Neural cell (in vitro differentiated cells): Measurements from ENCODE around the gene NHSL2. TPM values are rescaled to one million over a fixed set of nuclear protein-coding genes. Genes with fewer than 3 reads are reported as not detected.

Experiments
- H2AFZ ChIP-seq: fragments of 200-600, 300-800 bp; sonication (generic), shearing (Covaris generic); 2 replicates; pipeline ENCODE4 v1.6.0; 2014; ENCODE audit warnings: low read depth, mild to moderate bottlenecking, antibody characterized with exemption, low read length, moderate library complexity
- H3F3A ChIP-seq: fragments of 200-600 bp; shearing (Covaris generic); 2 replicates; pipeline ENCODE4 v1.6.1; 2016; ENCODE audit warnings: mild to moderate bottlenecking, moderate library complexity, mixed read lengths, antibody characterized with exemption, low read length; ENCODE audit not compliant: insufficient read depth, poor library complexity, severe bottlenecking
- H3K27ac ChIP-seq: fragments of 200-600, 300-800 bp; sonication (generic), shearing (Covaris generic); 2 replicates; pipeline ENCODE4 v1.5.1; 2014; ENCODE audit warnings: mild to moderate bottlenecking, low read length, moderate library complexity
- H3K27me3 ChIP-seq: fragments of 300-800, 200-600 bp; sonication (generic), shearing (Covaris generic); 2 replicates; pipeline ENCODE4 v1.6.0; 2014; ENCODE audit warnings: mild to moderate bottlenecking, low read depth, low read length, moderate library complexity; ENCODE audit not compliant: insufficient read depth
- H3K36me3 ChIP-seq: fragments of 300-800, 200-600 bp; sonication (generic), shearing (Covaris generic); 2 replicates; pipeline ENCODE4 v1.5.1; 2014; ENCODE audit warnings: mild to moderate bottlenecking, antibody characterized with exemption, low read length, moderate library complexity; ENCODE audit not compliant: insufficient read depth
- H3K4me2 ChIP-seq: fragments of 300-800, 200-600 bp; sonication (generic), shearing (Covaris generic); 2 replicates; pipeline ENCODE4 v1.6.0; 2014; ENCODE audit warnings: mild to moderate bottlenecking, low read length
- H3K4me3 ChIP-seq: fragments of 300-800, 200-600 bp; sonication (generic), shearing (Covaris generic); 2 replicates; pipeline ENCODE4 v1.5.1; 2014; ENCODE audit warnings: mild to moderate bottlenecking, low read length, moderate library complexity
- H3K79me2 ChIP-seq: fragments of 200-600 bp; shearing (Covaris generic); replicated peaks from 2 replicates; pipeline ENCODE4 v1.6.0; 2014; ENCODE audit warnings: mild to moderate bottlenecking, low read length, moderate library complexity; ENCODE audit not compliant: insufficient read depth
- H3K9ac ChIP-seq: fragments of 300-800, 200-600 bp; sonication (generic), shearing (Covaris generic); 2 replicates; pipeline ENCODE4 v1.6.1; 2016; ENCODE audit warnings: mild to moderate bottlenecking, low read length, mixed read lengths
- H3K9me2 ChIP-seq: fragments of 200-600 bp; shearing (Covaris generic); 2 replicates; pipeline ENCODE4 v1.6.1; 2016; ENCODE audit warnings: mild to moderate bottlenecking, low read length, mixed read lengths; ENCODE audit not compliant: insufficient read depth
- H3K9me3 ChIP-seq: fragments of 200-600, 300-800 bp; sonication (generic), shearing (Covaris generic); 2 replicates; pipeline ENCODE4 v1.6.1; 2016; ENCODE audit warnings: mild to moderate bottlenecking, mixed run types, low read length, moderate library complexity, mixed read lengths
- H4K20me1 ChIP-seq: fragments of 200-600 bp; shearing (Covaris generic); 2 replicates; pipeline ENCODE4 v1.6.1; 2016; ENCODE audit warnings: mild to moderate bottlenecking, mixed run types; ENCODE audit not compliant: insufficient read depth
- CTCF ChIP-seq: fragments of 450-650 bp; IDR thresholded peaks from 2 replicates; pipeline ENCODE4 v1.5.1; 2014; ENCODE audit warnings: antibody characterized with exemption, mild to moderate bottlenecking, moderate library complexity; ENCODE audit not compliant: poor library complexity, severe bottlenecking
- EP300 ChIP-seq: fragments of 450-650 bp; conservative IDR thresholded peaks from 2 replicates; pipeline ENCODE4 v1.6.1; 2014; ENCODE audit warnings: antibody characterized with exemption, mild to moderate bottlenecking, moderate library complexity; ENCODE audit not compliant: poor library complexity, severe bottlenecking
- EZH2 ChIP-seq: fragments of 200-600, 300-800 bp; shearing (Covaris generic), sonication (generic); IDR thresholded peaks from 2 replicates; pipeline ENCODE4 v1.6.1; 2014; ENCODE audit warnings: antibody characterized with exemption, low read length, borderline replicate concordance, mild to moderate bottlenecking; ENCODE audit not compliant: insufficient read depth, poor library complexity, severe bottlenecking
- MXI1 ChIP-seq: fragments of 450-650 bp; conservative IDR thresholded peaks from 2 replicates; pipeline ENCODE4 v1.6.1; 2014; ENCODE audit warnings: antibody characterized with exemption, mild to moderate bottlenecking; ENCODE audit not compliant: poor library complexity, severe bottlenecking
- POLR2AphosphoS5 ChIP-seq: IDR thresholded peaks from 2 replicates; pipeline ENCODE4 v1.6.1; 2012
- RAD21 ChIP-seq: fragments of 450-650 bp; conservative IDR thresholded peaks from 2 replicates; pipeline ENCODE4 v1.6.1; 2014; ENCODE audit warnings: antibody characterized with exemption, mild to moderate bottlenecking, moderate library complexity
- REST ChIP-seq: IDR thresholded peaks from 2 replicates; pipeline ENCODE4 v1.6.1; 2012; ENCODE audit warnings: borderline replicate concordance
- SMC3 ChIP-seq: fragments of 450-650 bp; conservative IDR thresholded peaks from 2 replicates; pipeline ENCODE4 v1.6.1; 2014; ENCODE audit warnings: antibody characterized with exemption, mild to moderate bottlenecking, moderate library complexity; ENCODE audit not compliant: poor library complexity
- TAF1 ChIP-seq: IDR thresholded peaks from 2 replicates; pipeline ENCODE4 v1.6.1; 2012; ENCODE audit warnings: low read depth
- polyA plus RNA-seq: library from polyadenylated mRNA; depleted of rRNA; stranded (reverse); fragments of >200 nt; gene quantifications from 2 replicates; pipeline ENCODE4 v1.2.3, GENCODE V29; 2014

The NHSL2 gene
- polyA plus RNA-seq, 1 donor from 2014 or later: 0.87 TPM

- no peaks in the 10 kb centered on the region for H3K9me2 ChIP-seq
- no peaks in the 10 kb centered on the region for H3K9me3 ChIP-seq
- no peaks in the 10 kb centered on the region for H3F3A ChIP-seq
- H2AFZ ChIP-seq: no peak overlapping the region
- H3K27me3 ChIP-seq: no peaks in the 10 kb centered on the region
- no peaks in the 10 kb centered on the region for H3K36me3 ChIP-seq
- no peak overlapping the region for H3K9ac ChIP-seq
- no peaks in the 10 kb centered on the region for H3K79me2 ChIP-seq
- H3K27ac ChIP-seq: no peak overlapping the region
- no peaks in the 10 kb centered on the region for H4K20me1 ChIP-seq
- TF ChIP-seq POLR2AphosphoS5: no peak
- TF ChIP-seq REST: no peak
- no peak for TF ChIP-seq CTCF
- TF ChIP-seq MXI1: no peak
- no peak for TF ChIP-seq RAD21
- no peak for TF ChIP-seq EP300
- no peak for TF ChIP-seq EZH2
- no peak for TF ChIP-seq TAF1
- TF ChIP-seq SMC3: no peak
- H3K4me2 ChIP-seq: no peak overlapping the region
- no peak overlapping the region for H3K4me3 ChIP-seq
Measured at GRCh38 chrX:72071213-72071612, 160.6 kb downstream of the NHSL2 start.

- Histone ChIP-seq H3K4me3 (no peak overlapping the region), H3K9me3 (no peaks in the 10 kb centered on the region), H3K9ac (no peak overlapping the region), H4K20me1 (no peaks in the 10 kb centered on the region), H3K79me2 (no peaks in the 10 kb centered on the region), H3F3A (no peaks in the 10 kb centered on the region), H3K36me3 (no peaks in the 10 kb centered on the region), H3K27ac (peak overlapping the region; percentile 49), H2AFZ (no peak overlapping the region), H3K4me2 (no peak overlapping the region), H3K27me3 (no peaks in the 10 kb centered on the region), H3K9me2 (no peaks in the 10 kb centered on the region)
- TF ChIP-seq SMC3: no peak
- TF ChIP-seq MXI1: peak; percentile 28
Measured at GRCh38 chrX:72073633-72074032, 163.0 kb downstream of the NHSL2 start.

- H3K79me2 ChIP-seq: no peaks in the 10 kb centered on the region
- H3K4me2 ChIP-seq: no peak overlapping the region
- H4K20me1 ChIP-seq: no peaks in the 10 kb centered on the region
- H3K36me3 ChIP-seq: no peaks in the 10 kb centered on the region
- no peaks in the 10 kb centered on the region for H3K27me3 ChIP-seq
- H3K9me3 ChIP-seq: no peaks in the 10 kb centered on the region
- TF ChIP-seq MXI1: no peak
- no peaks in the 10 kb centered on the region for H3F3A ChIP-seq
- H3K27ac ChIP-seq: no peak overlapping the region
- H3K9ac ChIP-seq: no peak overlapping the region
- H2AFZ ChIP-seq: no peak overlapping the region
- H3K9me2 ChIP-seq: no peaks in the 10 kb centered on the region
- no peak overlapping the region for H3K4me3 ChIP-seq
Measured at GRCh38 chrX:72078411-72078810, 167.8 kb downstream of the NHSL2 start.
